ENCODE results near the gene KLRG1.

KLRG1 gene

DNA sequence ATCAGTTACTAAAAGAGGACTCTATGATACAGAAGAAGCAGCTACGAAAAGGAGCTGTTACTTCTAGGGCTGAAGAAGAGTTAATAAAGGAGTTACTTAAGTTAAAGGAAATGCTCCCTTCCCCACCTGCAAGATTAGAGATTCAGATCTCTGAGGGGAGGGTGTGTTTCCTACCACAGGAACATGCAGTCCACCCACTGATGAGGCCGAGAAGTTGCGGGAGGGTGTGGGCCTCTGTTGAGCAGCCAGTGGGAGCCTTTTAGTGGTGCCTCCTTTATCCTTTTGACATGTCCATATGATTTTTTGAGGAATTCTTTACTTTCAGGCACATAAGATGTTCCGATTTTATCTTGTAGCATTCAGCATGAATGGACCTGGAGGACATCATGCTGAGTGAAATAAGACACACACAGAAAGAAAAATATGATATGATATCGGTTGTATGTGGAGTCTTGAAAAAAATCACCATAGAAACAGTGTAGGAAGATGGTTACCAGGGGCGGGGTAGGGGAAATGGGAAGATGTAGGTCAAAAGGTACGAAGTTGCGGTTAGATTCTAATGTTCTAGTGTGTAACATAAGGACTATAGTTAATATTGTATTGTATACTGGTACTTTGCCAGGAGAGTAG lies 35.5 kb upstream of the KLRG1 start:
- TF ChIP-seq POLR2A (IDR thresholded peaks at IDR 0.05; ENCODE audit: extremely low read depth, insufficient read length) (no peak), MYC (IDR thresholded peaks at IDR 0.05; ENCODE audit: low read depth, low read length) (no peak)
- TF ChIP-seq, protein P1, sequence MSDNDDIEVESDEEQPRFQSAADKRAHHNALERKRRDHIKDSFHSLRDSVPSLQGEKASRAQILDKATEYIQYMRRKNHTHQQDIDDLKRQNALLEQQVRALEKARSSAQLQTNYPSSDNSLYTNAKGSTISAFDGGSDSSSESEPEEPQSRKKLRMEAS (IDR thresholded peaks at IDR 0.05; ENCODE audit: low read depth, low read length) = no peak
- TF ChIP-seq, protein P2, sequence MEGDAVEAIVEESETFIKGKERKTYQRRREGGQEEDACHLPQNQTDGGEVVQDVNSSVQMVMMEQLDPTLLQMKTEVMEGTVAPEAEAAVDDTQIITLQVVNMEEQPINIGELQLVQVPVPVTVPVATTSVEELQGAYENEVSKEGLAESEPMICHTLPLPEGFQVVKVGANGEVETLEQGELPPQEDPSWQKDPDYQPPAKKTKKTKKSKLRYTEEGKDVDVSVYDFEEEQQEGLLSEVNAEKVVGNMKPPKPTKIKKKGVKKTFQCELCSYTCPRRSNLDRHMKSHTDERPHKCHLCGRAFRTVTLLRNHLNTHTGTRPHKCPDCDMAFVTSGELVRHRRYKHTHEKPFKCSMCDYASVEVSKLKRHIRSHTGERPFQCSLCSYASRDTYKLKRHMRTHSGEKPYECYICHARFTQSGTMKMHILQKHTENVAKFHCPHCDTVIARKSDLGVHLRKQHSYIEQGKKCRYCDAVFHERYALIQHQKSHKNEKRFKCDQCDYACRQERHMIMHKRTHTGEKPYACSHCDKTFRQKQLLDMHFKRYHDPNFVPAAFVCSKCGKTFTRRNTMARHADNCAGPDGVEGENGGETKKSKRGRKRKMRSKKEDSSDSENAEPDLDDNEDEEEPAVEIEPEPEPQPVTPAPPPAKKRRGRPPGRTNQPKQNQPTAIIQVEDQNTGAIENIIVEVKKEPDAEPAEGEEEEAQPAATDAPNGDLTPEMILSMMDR (IDR thresholded peaks at IDR 0.05; ENCODE audit: low read depth, low read length) = no peak
- H3K4me3 ChIP-seq (ENCODE audit: low read depth, low read length) = no peak overlapping the region
- no peak for DNase-seq (ENCODE audit: low read depth)

GRCh38 chr12:8956073-8956472 lies 33.3 kb upstream of the KLRG1 start:
- TF ChIP-seq POLR2A (IDR thresholded peaks at IDR 0.05; ENCODE audit: extremely low read depth, insufficient read length) (no peak), MYC (IDR thresholded peaks at IDR 0.05; ENCODE audit: low read depth, low read length) (no peak)
- TF ChIP-seq, protein P1 (IDR thresholded peaks at IDR 0.05; ENCODE audit: low read depth, low read length) = no peak
- TF ChIP-seq, protein P2 (IDR thresholded peaks at IDR 0.05; ENCODE audit: low read depth, low read length) = no peak
- no peak overlapping the region for H3K4me3 ChIP-seq (ENCODE audit: low read depth, low read length)
- no peak for DNase-seq (ENCODE audit: low read depth)

DNA sequence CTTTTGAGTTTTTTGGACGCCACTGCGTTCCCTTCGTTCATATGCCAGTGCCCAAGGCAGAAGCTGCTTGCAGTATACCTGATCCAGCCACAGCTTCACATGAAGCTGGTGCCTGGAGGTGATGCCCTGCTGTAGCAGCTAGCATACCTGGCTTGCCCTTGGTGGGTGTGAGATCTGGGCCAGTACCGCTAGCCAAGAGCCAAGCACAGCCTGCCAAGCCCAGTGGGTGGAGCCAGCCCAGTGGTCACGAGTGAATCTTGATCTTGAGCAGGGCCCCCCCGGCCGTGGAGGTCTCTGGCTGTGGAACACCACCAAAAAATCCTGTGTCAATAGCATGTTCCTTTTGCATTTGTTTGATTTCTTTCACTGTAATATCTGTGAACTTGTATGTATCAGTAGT lies 32.6 kb upstream of the KLRG1 start:
- TF ChIP-seq, protein P2 (IDR thresholded peaks at IDR 0.05; ENCODE audit: low read depth, low read length) = no peak
- TF ChIP-seq, protein P1 (IDR thresholded peaks at IDR 0.05; ENCODE audit: low read depth, low read length) = no peak
- TF ChIP-seq MYC (IDR thresholded peaks at IDR 0.05; ENCODE audit: low read depth, low read length) (no peak), POLR2A (IDR thresholded peaks at IDR 0.05; ENCODE audit: extremely low read depth, insufficient read length) (no peak)
- no peak for DNase-seq (ENCODE audit: low read depth)
- no peak overlapping the region for H3K4me3 ChIP-seq (ENCODE audit: low read depth, low read length)

DNA sequence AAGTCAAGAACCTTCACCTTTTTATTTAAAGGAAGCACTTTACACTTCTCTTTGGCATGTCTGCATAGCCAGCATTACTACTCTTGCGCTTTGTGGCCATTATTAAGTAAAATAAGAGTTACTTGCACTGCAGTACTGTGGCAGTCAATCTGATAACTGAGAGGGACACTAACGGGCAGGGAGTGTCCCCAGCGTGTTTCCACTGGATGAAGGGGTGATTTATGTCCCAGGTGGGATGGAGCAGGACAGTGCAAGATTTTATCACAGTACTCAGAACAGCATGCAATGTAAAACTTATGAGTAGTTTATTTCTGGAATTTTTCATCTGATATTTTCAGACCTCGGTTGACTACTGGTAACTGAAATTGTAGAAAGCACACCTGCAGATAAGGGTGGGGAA lies 31.8 kb upstream of the KLRG1 start:
- no peak for DNase-seq (ENCODE audit: low read depth)
- TF ChIP-seq POLR2A (IDR thresholded peaks at IDR 0.05; ENCODE audit: extremely low read depth, insufficient read length) (no peak), MYC (IDR thresholded peaks at IDR 0.05; ENCODE audit: low read depth, low read length) (no peak)
- TF ChIP-seq, protein P2 (IDR thresholded peaks at IDR 0.05; ENCODE audit: low read depth, low read length) = no peak
- no peak overlapping the region for H3K4me3 ChIP-seq (ENCODE audit: low read depth, low read length)

GRCh38 chr12:8958066-8958465 lies 31.3 kb upstream of the KLRG1 start:
- H3K4me3 ChIP-seq (ENCODE audit: low read depth, low read length) = no peak overlapping the region
- TF ChIP-seq MYC (IDR thresholded peaks at IDR 0.05; ENCODE audit: low read depth, low read length) = no peak
- TF ChIP-seq, protein P2 (IDR thresholded peaks at IDR 0.05; ENCODE audit: low read depth, low read length) = no peak
- TF ChIP-seq, protein P1 (IDR thresholded peaks at IDR 0.05; ENCODE audit: low read depth, low read length) = no peak
- no peak for DNase-seq (ENCODE audit: low read depth)

- TF ChIP-seq MYC (IDR thresholded peaks at IDR 0.05; ENCODE audit: low read depth, low read length) (no peak), POLR2A (IDR thresholded peaks at IDR 0.05; ENCODE audit: extremely low read depth, insufficient read length) (no peak)
- TF ChIP-seq, protein P2 (IDR thresholded peaks at IDR 0.05; ENCODE audit: low read depth, low read length) = no peak
- TF ChIP-seq, protein P1 (IDR thresholded peaks at IDR 0.05; ENCODE audit: low read depth, low read length) = no peak
- DNase-seq (ENCODE audit: low read depth) = no peak
These were observed 29.2 kb upstream of the KLRG1 start for GRCh38 chr12:8960176-8960575.

More at GRCh38 chr12:8960176-8960575, 29.2 kb upstream of the KLRG1 start:
- no peak overlapping the region for H3K4me3 ChIP-seq (ENCODE audit: low read depth, low read length)

All from NB4 (cell line).